ENCODE results near the gene ADH4. TPM values are rescaled to one million over a fixed set of nuclear protein-coding genes. Genes with fewer than 3 reads are reported as not detected.
A peak's percentile ranks its signal among the peaks of the same experiment; 100 is the strongest.
"Not testable (repeated sequence)": the region's sequence is repeated elsewhere in the genome, so short reads cannot be mapped to it uniquely, and the experiment has no call there.

The ADH4 gene
- total and polyA plus RNA-seq, 5 experiments from 2014 or later = not detected

- Mint-ChIP-seq H3K36me3 (peaks cover 6 to 29% (median 9%) of the 10 kb centered on the region in 3 donors), H3K4me3 (peak overlapping the region in 8 of 10 donors; percentile 31 to 92 (median 50)), H3K27me3 (no peaks in the 10 kb centered on the region), H3K9me3 (peaks cover 0 to 29% (median 3%) of the 10 kb centered on the region in 9 donors), H3K27ac (peak overlapping the region in 7 of 10 donors; percentile 25 to 97 (median 65)), H3K4me1 (peaks cover 19 to 54% (median 44%) of the 10 kb centered on the region in 4 donors)
- POLR2A ChIA-PET = no interaction called here
- no peak for DNase-seq
- no peak for ATAC-seq
Observed at GRCh38 chr4:99090481-99091215, 53.4 kb downstream of the ADH4 start.

GRCh38 chr4:99088481-99089365, 55.4 kb downstream of the ADH4 start, which contains the start of gene ADH5:
TSS of gene ADH5 (minus strand) at chr4:99088788. CDS start at chr4:99088700, 88 bp downstream.
- Mint-ChIP-seq H3K27me3 (no peaks in the 10 kb centered on the region), H3K9me3 (peaks cover 0 to 29% (median 3%) of the 10 kb centered on the region in 9 donors), H3K4me3 (peak within 1 kb of the TSS; percentile 92 to 99 (median 98)), H3K4me1 (peaks cover 19 to 70% (median 56%) of the 10 kb centered on the region in 4 donors), H3K36me3 (peaks cover 9 to 29% (median 24%) of the 10 kb centered on the region in 3 donors), H3K27ac (peak within 1 kb of the TSS; percentile 97 to 99 (median 99))
- peak; percentile 93 to 95 for ATAC-seq
- POLR2A ChIA-PET = interaction anchor here (0.5 to 2.8 kb wide), 15 partner anchors 11 to 945 kb away, joined by 3 to 32 read pairs (median 7); partner anchors contain the start of genes DNAJB14, EIF4E, H2AZ1 and LAMTOR3
- DNase-seq = peak; percentile 81 to 95 (median 88)

- POLR2A ChIA-PET = interaction anchor here (0.5 to 2.8 kb wide), 13 partner anchors 10 to 945 kb away, joined by 3 to 32 read pairs (median 9); partner anchors contain the start of genes DNAJB14, EIF4E, H2AZ1 and METAP1
- H3K4me3 Mint-ChIP-seq = peak overlapping the region; percentile 92 to 99 (median 98)
- no peaks in the 10 kb centered on the region for H3K27me3 Mint-ChIP-seq
- H3K4me1 Mint-ChIP-seq = peaks cover 19 to 73% (median 56%) of the 10 kb centered on the region in 4 donors
- H3K27ac Mint-ChIP-seq = peak overlapping the region; percentile 97 to 99 (median 99)
- ATAC-seq (peak; percentile 19 to 26), DNase-seq (peak in 1 of 10 donors; percentile 2)
- H3K36me3 Mint-ChIP-seq = peaks cover 9 to 31% (median 26%) of the 10 kb centered on the region in 3 donors
- peaks cover 0 to 24% (median 3%) of the 10 kb centered on the region in 9 donors for H3K9me3 Mint-ChIP-seq
Observed at GRCh38 chr4:99088023-99088449, 56.1 kb downstream of the ADH4 start.

GRCh38 chr4:99084595-99084994, 59.5 kb downstream of the ADH4 start:
- DNase-seq (no peak), ATAC-seq (no peak)
- H3K27me3 Mint-ChIP-seq = no peaks in the 10 kb centered on the region
- H3K27ac Mint-ChIP-seq = peak overlapping the region in 1 of 10 donors; percentile 79
- peaks cover 10 to 65% (median 25%) of the 10 kb centered on the region in 3 donors for H3K36me3 Mint-ChIP-seq
- H3K4me1 Mint-ChIP-seq = peaks cover 16 to 59% (median 45%) of the 10 kb centered on the region in 4 donors
- no peak overlapping the region for H3K4me3 Mint-ChIP-seq
- POLR2A ChIA-PET = no interaction called here
- H3K9me3 Mint-ChIP-seq = no peaks in the 10 kb centered on the region

GRCh38 chr4:99082192-99082591, 61.9 kb downstream of the ADH4 start:
- no peaks in the 10 kb centered on the region for H3K27me3 Mint-ChIP-seq
- peaks cover 10 to 43% (median 28%) of the 10 kb centered on the region in 4 donors for H3K4me1 Mint-ChIP-seq
- H3K9me3 Mint-ChIP-seq = no peaks in the 10 kb centered on the region
- POLR2A ChIA-PET = no interaction called here
- H3K4me3 Mint-ChIP-seq = no peak overlapping the region
- peaks cover 5 to 88% (median 34%) of the 10 kb centered on the region in 3 donors for H3K36me3 Mint-ChIP-seq
- H3K27ac Mint-ChIP-seq = no peak overlapping the region
- DNase-seq (no peak), ATAC-seq (no peak)

- H3K4me1 Mint-ChIP-seq = peaks cover 6 to 30% (median 17%) of the 10 kb centered on the region in 4 donors
- H3K4me3 Mint-ChIP-seq, POLR2A ChIA-PET, H3K27me3 Mint-ChIP-seq, DNase-seq, ATAC-seq, H3K9me3 Mint-ChIP-seq: not testable (repeated sequence)
- H3K27ac Mint-ChIP-seq = peak overlapping the region in 4 of 10 donors; percentile 5 to 36 (median 13)
- H3K36me3 Mint-ChIP-seq = peaks cover 5 to 96% (median 37%) of the 10 kb centered on the region in 3 donors
Observed at GRCh38 chr4:99080869-99081268, 63.2 kb downstream of the ADH4 start.

- Mint-ChIP-seq H3K27ac (peak overlapping the region in 1 of 10 donors; percentile 27), H3K9me3 (no peaks in the 10 kb centered on the region), H3K27me3 (no peaks in the 10 kb centered on the region), H3K4me3 (no peak overlapping the region), H3K4me1 (peaks cover 5 to 21% (median 9%) of the 10 kb centered on the region in 4 donors), H3K36me3 (peaks cover 5 to 96% (median 39%) of the 10 kb centered on the region in 3 donors)
- POLR2A ChIA-PET = interaction anchor here (0.7 kb wide), 1 partner anchor 577 kb away, joined by 3 read pairs; no protein-coding TSS in a partner anchor
- no peak for ATAC-seq
- no peak for DNase-seq
Observed at GRCh38 chr4:99079625-99080295, 64.3 kb downstream of the ADH4 start.

GRCh38 chr4:99078931-99079624, 65.0 kb downstream of the ADH4 start:
- POLR2A ChIA-PET = interaction anchor here (0.7 kb wide), 1 partner anchor 576 kb away, joined by 3 read pairs; no protein-coding TSS in a partner anchor
- no peaks in the 10 kb centered on the region for H3K9me3 Mint-ChIP-seq
- DNase-seq = no peak
- no peak for ATAC-seq
- H3K4me1 Mint-ChIP-seq = peaks cover 2 to 17% (median 7%) of the 10 kb centered on the region in 4 donors
- H3K36me3 Mint-ChIP-seq = peaks cover 5 to 97% (median 39%) of the 10 kb centered on the region in 3 donors
- H3K27me3 Mint-ChIP-seq = no peaks in the 10 kb centered on the region
- H3K27ac Mint-ChIP-seq = peak overlapping the region in 4 of 10 donors; percentile 9 to 27 (median 24)
- no peak overlapping the region for H3K4me3 Mint-ChIP-seq

- Mint-ChIP-seq H3K4me3 (no peak overlapping the region), H3K36me3 (peaks cover 11 to 97% (median 45%) of the 10 kb centered on the region in 3 donors), H3K4me1 (peaks cover 0 to 12% (median 9%) of the 10 kb centered on the region in 4 donors), H3K27ac (no peak overlapping the region), H3K9me3 (no peaks in the 10 kb centered on the region), H3K27me3 (no peaks in the 10 kb centered on the region)
- ATAC-seq (no peak), DNase-seq (no peak)
- POLR2A ChIA-PET = interaction anchor here (1.6 kb wide), 1 partner anchor 10 kb away, joined by 5 read pairs; the partner anchor contains the start of gene ADH5
Observed at GRCh38 chr4:99078336-99078735, 65.8 kb downstream of the ADH4 start.

GRCh38 chr4:99077177-99077576, 66.9 kb downstream of the ADH4 start:
- Mint-ChIP-seq H3K4me1 (peaks cover 0 to 12% (median 8%) of the 10 kb centered on the region in 4 donors), H3K27ac (peak overlapping the region in 3 of 10 donors; percentile 19 to 44 (median 27)), H3K4me3 (no peak overlapping the region), H3K9me3 (no peaks in the 10 kb centered on the region), H3K27me3 (no peaks in the 10 kb centered on the region), H3K36me3 (peaks cover 11 to 97% (median 51%) of the 10 kb centered on the region in 3 donors)
- POLR2A ChIA-PET = interaction anchor here (1.6 kb wide), 1 partner anchor 11 kb away, joined by 5 read pairs; the partner anchor contains the start of gene ADH5
- DNase-seq (no peak), ATAC-seq (no peak)

All from naive thymus-derived CD8-positive, alpha-beta T cell (primary cell).